GM12878 (cell line): ENCODE measurements around the gene C1QL4.

Experiments used
- EZH2 ChIP-seq: IDR thresholded peaks from 2 replicates; pipeline ENCODE4 v1.6.1; 2012; ENCODE audit warnings: low read depth, mild to moderate bottlenecking, control low read depth, inconsistent platforms, low read length, borderline replicate concordance; ENCODE audit not compliant: control insufficient read depth
- POLR2A ChIP-seq: IDR thresholded peaks from 2 replicates; pipeline ENCODE4 v1.6.1; 2011; ENCODE audit warnings: low read depth, mild to moderate bottlenecking, low read length
- TCF3 ChIP-seq: IDR thresholded peaks from 2 replicates; pipeline ENCODE4 v1.6.1; 2012; ENCODE audit warnings: low read depth, mild to moderate bottlenecking, low read length, borderline replicate concordance; ENCODE audit not compliant: insufficient read depth

DNA sequence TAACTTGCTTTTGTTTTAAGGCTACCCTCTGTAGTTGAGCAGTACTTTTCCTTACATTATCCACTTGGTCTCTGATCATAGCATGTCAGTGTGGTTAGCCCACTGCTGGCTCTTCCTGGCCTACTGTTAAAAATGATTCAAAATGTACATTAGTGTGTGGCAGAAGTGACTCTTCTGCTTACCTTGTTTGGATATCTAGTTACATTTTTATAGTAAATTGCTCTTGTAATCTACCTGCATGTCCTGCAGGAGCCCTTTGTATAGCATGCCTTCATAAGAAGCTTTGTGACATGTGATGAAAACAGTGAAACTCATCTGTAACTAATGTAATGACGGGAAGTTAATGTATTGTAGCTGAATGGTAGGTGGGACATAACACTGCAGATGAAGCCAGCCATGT, 38.4 kb upstream of the C1QL4 start:
- TF ChIP-seq TCF3 = no peak
- no peak for TF ChIP-seq POLR2A
- no peak for TF ChIP-seq EZH2
